IMR-90 (cell line): ENCODE data around the gene HOXD9. TPM values are rescaled to one million over a fixed set of nuclear protein-coding genes. Genes with fewer than 3 reads are reported as not detected.

Source experiments
- ATAC-seq: fragments of 200-7000 bp; cut with Tn5 transposase; 2 replicates; pipeline ENCODE4 v1.9.1; 2020; ENCODE audit warnings: low read depth, mild to moderate bottlenecking, moderate library complexity
- BruUV-seq: library from RNA; stranded (reverse); fragments of 400-500 nt; replicated peaks from 2 replicates; lab custom pipeline; 2021; lab: Mats Ljungman, UMichigan
- CTCF ChIA-PET: fragments of 300-600 bp; formaldehyde crosslinking; extraction: SDS; loops from one replicate; lab custom pipeline; 2021; ENCODE audit warnings: antibody characterized with exemption; lab: Yijun Ruan, JAX
- POLR2A ChIA-PET: fragments of 300-600 bp; sonication (Branson Sonifier 250); formaldehyde crosslinking; loops from one replicate; lab custom pipeline; 2022; ENCODE audit warnings: antibody characterized with exemption; ENCODE audit not compliant: unreplicated experiment; lab: Charles Lee
- DNase-seq: peaks from one replicate; pipeline ENCODE4 v3.0.0; 2013
- H2AFZ ChIP-seq: replicated peaks from 2 replicates; pipeline ENCODE3; 2013; ENCODE audit warnings: low read length, mild to moderate bottlenecking; ENCODE audit not compliant: poor library complexity
- H2AK5ac ChIP-seq: 2 replicates; pipeline ENCODE4 v1.6.1; 2013; ENCODE audit warnings: low read depth, low read length, inconsistent platforms
- H2AK9ac ChIP-seq: replicated peaks from 2 replicates; pipeline ENCODE3; 2013; ENCODE audit warnings: mild to moderate bottlenecking, low read depth, low read length, moderate library complexity; ENCODE audit not compliant: poor library complexity
- H2BK120ac ChIP-seq: 2 replicates; pipeline ENCODE4 v1.6.1; 2013; ENCODE audit warnings: low read depth, low read length, inconsistent platforms
- H2BK15ac ChIP-seq: 3 replicates; pipeline ENCODE4 v1.6.1; 2013; ENCODE audit warnings: low read depth, low read length, inconsistent platforms
- H2BK20ac ChIP-seq: 2 replicates; pipeline ENCODE4 v1.6.1; 2013; ENCODE audit warnings: low read depth, mild to moderate bottlenecking, inconsistent platforms, low read length, moderate library complexity
- H2BK5ac ChIP-seq: 2 replicates; pipeline ENCODE4 v1.6.1; 2013; ENCODE audit warnings: mild to moderate bottlenecking, low read depth, low read length, inconsistent platforms; ENCODE audit not compliant: poor library complexity, severe bottlenecking
- H3K14ac ChIP-seq: replicated peaks from 2 replicates; pipeline ENCODE4 v1.6.1; 2013; ENCODE audit warnings: low read depth, low read length, inconsistent platforms
- H3K18ac ChIP-seq: 2 replicates; pipeline ENCODE4 v1.6.1; 2013; ENCODE audit warnings: low read depth, low read length, control low read depth
- H3K23ac ChIP-seq: 2 replicates; pipeline ENCODE4 v1.6.1; 2013; ENCODE audit warnings: low read depth, low read length, inconsistent platforms
- H3K27ac ChIP-seq: 2 replicates; pipeline ENCODE4 v1.5.1; 2013; ENCODE audit warnings: mild to moderate bottlenecking, control low read depth, low read length; ENCODE audit not compliant: insufficient read depth
- H3K27me3 ChIP-seq: 2 replicates; pipeline ENCODE4 v1.6.1; 2013; ENCODE audit warnings: low read length; ENCODE audit not compliant: control insufficient read depth, insufficient read depth
- H3K36me3 ChIP-seq: 2 replicates; pipeline ENCODE4 v1.6.1; 2013; ENCODE audit warnings: low read length, mixed read lengths; ENCODE audit not compliant: control insufficient read depth, insufficient read depth
- H3K4ac ChIP-seq: 2 replicates; pipeline ENCODE4 v1.6.1; 2013; ENCODE audit warnings: low read depth, low read length, inconsistent platforms
- H3K4me1 ChIP-seq: 2 replicates; pipeline ENCODE4 v1.6.1; 2013; ENCODE audit warnings: low read length, mixed read lengths; ENCODE audit not compliant: control insufficient read depth, insufficient read depth
- H3K4me2 ChIP-seq: 2 replicates; pipeline ENCODE4 v1.6.1; 2013; ENCODE audit warnings: low read depth, mild to moderate bottlenecking, control low read depth, low read length, moderate library complexity
- H3K4me3 ChIP-seq: 2 replicates; pipeline ENCODE4 v1.5.1; 2013; ENCODE audit warnings: low read depth, mild to moderate bottlenecking, control low read depth, low read length, moderate library complexity; ENCODE audit not compliant: insufficient read depth
- H3K56ac ChIP-seq: 2 replicates; pipeline ENCODE4 v1.6.1; 2013; ENCODE audit warnings: low read length, inconsistent platforms; ENCODE audit not compliant: insufficient read depth; ENCODE audit errors: extremely low read depth
- H3K79me1 ChIP-seq, 2 experiments: 2 replicates each; pipeline ENCODE4 v1.6.1; 2013; ENCODE audit warnings: low read length in 2 of 2, inconsistent platforms in 1 of 2, low read depth in 1 of 2
- H3K9ac ChIP-seq: 2 replicates; pipeline ENCODE4 v1.6.1; 2013; ENCODE audit warnings: low read depth, low read length, control low read depth
- H3K9me1 ChIP-seq: 2 replicates; pipeline ENCODE4 v1.6.1; 2013; ENCODE audit warnings: low read length, inconsistent platforms; ENCODE audit not compliant: insufficient read depth
- H3K9me3 ChIP-seq: 2 replicates; pipeline ENCODE4 v1.6.1; 2013; ENCODE audit warnings: low read length; ENCODE audit not compliant: control insufficient read depth, insufficient read depth
- H4K20me1 ChIP-seq: 2 replicates; pipeline ENCODE4 v1.6.1; 2013; ENCODE audit warnings: low read length, inconsistent platforms; ENCODE audit not compliant: insufficient read depth
- H4K5ac ChIP-seq: 2 replicates; pipeline ENCODE4 v1.6.1; 2013; ENCODE audit warnings: mild to moderate bottlenecking, low read depth, low read length, control low read depth
- H4K8ac ChIP-seq, 2 experiments: 2 replicates each; pipeline ENCODE4 v1.6.1; 2013; ENCODE audit warnings: low read depth in 2 of 2, low read length in 2 of 2, control low read depth in 1 of 2, inconsistent platforms in 1 of 2
- H4K91ac ChIP-seq: 2 replicates; pipeline ENCODE4 v1.6.1; 2013; ENCODE audit warnings: low read depth, low read length, inconsistent platforms; ENCODE audit not compliant: insufficient read depth
- BHLHE40 ChIP-seq: fragments of 150-350 bp; IDR thresholded peaks from 2 replicates; pipeline ENCODE4 v1.6.1; 2016; ENCODE audit warnings: mild to moderate bottlenecking, low read depth, low read length
- CEBPB ChIP-seq: IDR thresholded peaks from 2 replicates; pipeline ENCODE4 v1.6.1; 2012; ENCODE audit warnings: low read depth, low read length, improper control_type of control experiment
- CHD1 ChIP-seq: IDR thresholded peaks from 2 replicates; pipeline ENCODE4 v1.6.1; 2012; ENCODE audit warnings: low read depth, low read length, improper control_type of control experiment
- CTCF ChIP-seq: conservative IDR thresholded peaks from 2 replicates; pipeline ENCODE4 v1.5.1; 2012; ENCODE audit warnings: mild to moderate bottlenecking, low read depth, low read length, improper control_type of control experiment
- ELK1 ChIP-seq: fragments of 150-350 bp; IDR thresholded peaks from 2 replicates; pipeline ENCODE4 v1.6.1; 2016; ENCODE audit warnings: low read depth, mild to moderate bottlenecking, low read length, moderate library complexity, borderline replicate concordance
- FOS ChIP-seq: fragments of 150-350 bp; IDR thresholded peaks from 2 replicates; pipeline ENCODE4 v1.6.1; 2016; ENCODE audit warnings: low read depth, low read length
- MAFK ChIP-seq: IDR thresholded peaks from 2 replicates; pipeline ENCODE4 v1.6.1; 2012; ENCODE audit warnings: low read depth, low read length, improper control_type of control experiment
- MAZ ChIP-seq: IDR thresholded peaks from 2 replicates; pipeline ENCODE4 v1.6.1; 2012; ENCODE audit warnings: low read depth, mild to moderate bottlenecking, low read length, improper control_type of control experiment, moderate library complexity, borderline replicate concordance
- MXI1 ChIP-seq: IDR thresholded peaks from 2 replicates; pipeline ENCODE4 v1.6.1; 2012; ENCODE audit warnings: low read depth, mild to moderate bottlenecking, low read length, moderate library complexity, borderline replicate concordance
- NFE2L2 ChIP-seq: fragments of 150-350 bp; IDR thresholded peaks from 2 replicates; pipeline ENCODE4 v1.6.1; 2016; ENCODE audit warnings: low read depth, mild to moderate bottlenecking, low read length
- POLR2A ChIP-seq: IDR thresholded peaks from 2 replicates; pipeline ENCODE4 v1.6.1; 2012; ENCODE audit warnings: mild to moderate bottlenecking, low read depth, low read length
- RAD21 ChIP-seq: IDR thresholded peaks from 2 replicates; pipeline ENCODE4 v1.6.1; 2012; ENCODE audit warnings: low read length, improper control_type of control experiment
- RFX5 ChIP-seq: IDR thresholded peaks from 2 replicates; pipeline ENCODE4 v1.8.0; 2012; ENCODE audit warnings: low read depth, mild to moderate bottlenecking, low read length, moderate library complexity
- SMC3 ChIP-seq: fragments of 150-350 bp; IDR thresholded peaks from 2 replicates; pipeline ENCODE4 v1.6.1; 2016; ENCODE audit warnings: low read depth, mild to moderate bottlenecking, antibody characterized with exemption, low read length, moderate library complexity
- USF2 ChIP-seq: fragments of 150-350 bp; IDR thresholded peaks from 2 replicates; pipeline ENCODE4 v1.6.1; 2017; ENCODE audit warnings: mild to moderate bottlenecking, antibody characterized with exemption, low read length, low read depth
- WGBS, 2 experiments: methylation state at CpG; one replicate each; pipeline versions ENCODE4 v1.1.5 to v1.1.7; 2013; ENCODE audit warnings: missing lambda C conversion rate in 2 of 2; ENCODE audit not compliant: insufficient read length in 1 of 2; ENCODE audit errors: extremely low coverage in 2 of 2; 5-methylcytosine and 5-hydroxymethylcytosine counted together
- dilution Hi-C: fragments of 300-500 bp; cut with HindIII; formaldehyde crosslinking; loops from one replicate; pipeline ENCODE4 v1.14.3; 2018; ENCODE audit warnings: low sequenced_read_pairs; ENCODE audit not compliant: unreplicated experiment
- in situ Hi-C: fragments of 300-500 bp; cut with MboI; formaldehyde crosslinking; loops from 3 replicates; pipeline ENCODE4 v1.14.3; 2019; ENCODE audit warnings: low sequenced_read_pairs, inconsistent platforms, mixed read lengths
- intact Hi-C: fragments of 100-400 bp; cut with micrococcal nuclease; formaldehyde crosslinking; loops from 2 replicates; pipeline ENCODE4 v1.10.0; 2022
- polyA plus RNA-seq, 3 experiments: library from polyadenylated mRNA; depleted of rRNA; stranded (reverse); fragments of >200 nt; gene quantifications; 2 replicates each; pipeline ENCODE4 v1.2.3, GENCODE V29; 2012; ENCODE audit warnings: low replicate concordance in 1 of 3
- total RNA-seq: library from RNA; depleted of rRNA; stranded (reverse); fragments of >200 nt; gene quantifications from 2 replicates; pipeline ENCODE4 v1.2.3, GENCODE V29; 2012

The HOXD9 gene
- total and polyA plus RNA-seq, 2 of the 4 experiments (the other 2 are of a cell fraction) = not detected

GRCh38 chr2:176160251-176160985, 37.9 kb downstream of the HOXD9 start:
- no peak overlapping the region for H2BK15ac ChIP-seq
- DNase-seq (no peak), ATAC-seq (no peak)
- in situ Hi-C loops = no loop called here
- H3K23ac ChIP-seq = no peak overlapping the region
- H3K79me1 ChIP-seq = no peaks in the 10 kb centered on the region
- H3K4me2 ChIP-seq = no peak overlapping the region
- H3K4me1 ChIP-seq = no peaks in the 10 kb centered on the region
- H3K36me3 ChIP-seq = no peaks in the 10 kb centered on the region
- H3K18ac ChIP-seq = no peak overlapping the region
- H2BK120ac ChIP-seq = no peak overlapping the region
- H3K27me3 ChIP-seq = peaks cover 96% of the 10 kb centered on the region
- H3K4me3 ChIP-seq = no peak overlapping the region
- H4K20me1 ChIP-seq = no peaks in the 10 kb centered on the region
- no peak overlapping the region for H4K91ac ChIP-seq
- TF ChIP-seq CTCF = no peak
- no peak for TF ChIP-seq FOS
- no peak for TF ChIP-seq POLR2A
- no peak for TF ChIP-seq BHLHE40
- TF ChIP-seq NFE2L2 = no peak
- TF ChIP-seq RAD21 = no peak
- TF ChIP-seq MAZ = no peak
- TF ChIP-seq MXI1 = no peak
- no peak for TF ChIP-seq CHD1
- no peak for TF ChIP-seq RFX5
- TF ChIP-seq MAFK = no peak
- no peak for TF ChIP-seq CEBPB
- no peak for TF ChIP-seq SMC3
- TF ChIP-seq ELK1 = no peak
- TF ChIP-seq USF2 = no peak
- dilution Hi-C loops = no loop called here
- 4% methylated on average over 14 of the region's 50 CpGs; no CpG with 5 or more reads in 1 of the 2 experiments for WGBS, 2 experiments
- CTCF ChIA-PET = interaction anchor here (1.0 kb wide), 1 partner anchor 394 kb away, joined by 3 read pairs; no protein-coding TSS in a partner anchor
- no peak overlapping the region for H2BK5ac ChIP-seq
- no TSS peak for BruUV-seq
- intact Hi-C loops = no loop called here
- H3K9ac ChIP-seq = no peak overlapping the region
- H3K27ac ChIP-seq = no peak overlapping the region
- no peak overlapping the region for H3K56ac ChIP-seq
- H3K9me1 ChIP-seq = no peaks in the 10 kb centered on the region
- H2AK9ac ChIP-seq = peak overlapping the region; percentile 12
- H4K8ac ChIP-seq = no peak overlapping the region
- POLR2A ChIA-PET = no interaction called here
- H3K4ac ChIP-seq = no peak overlapping the region
- no peak overlapping the region for H3K14ac ChIP-seq
- no peak overlapping the region for H4K5ac ChIP-seq
- H2AK5ac ChIP-seq = no peak overlapping the region
- no peak overlapping the region for H2BK20ac ChIP-seq
- peaks cover 21% of the 10 kb centered on the region for H3K9me3 ChIP-seq
- peak overlapping the region; percentile 37 for H2AFZ ChIP-seq
